Globus pallidus (tissue), 1 donor: Measurements from ENCODE around the gene PBRM1.
"Not testable (repeated sequence)": the region's sequence is repeated elsewhere in the genome, so short reads cannot be mapped to it uniquely, and the experiment has no call there.

ENCODE experiments used
- DNase-seq: peaks from one replicate; pipeline ENCODE4 v3.0.0-alpha.2; 2015; ENCODE audit warnings: low spot score

PBRM1 gene

DNA sequence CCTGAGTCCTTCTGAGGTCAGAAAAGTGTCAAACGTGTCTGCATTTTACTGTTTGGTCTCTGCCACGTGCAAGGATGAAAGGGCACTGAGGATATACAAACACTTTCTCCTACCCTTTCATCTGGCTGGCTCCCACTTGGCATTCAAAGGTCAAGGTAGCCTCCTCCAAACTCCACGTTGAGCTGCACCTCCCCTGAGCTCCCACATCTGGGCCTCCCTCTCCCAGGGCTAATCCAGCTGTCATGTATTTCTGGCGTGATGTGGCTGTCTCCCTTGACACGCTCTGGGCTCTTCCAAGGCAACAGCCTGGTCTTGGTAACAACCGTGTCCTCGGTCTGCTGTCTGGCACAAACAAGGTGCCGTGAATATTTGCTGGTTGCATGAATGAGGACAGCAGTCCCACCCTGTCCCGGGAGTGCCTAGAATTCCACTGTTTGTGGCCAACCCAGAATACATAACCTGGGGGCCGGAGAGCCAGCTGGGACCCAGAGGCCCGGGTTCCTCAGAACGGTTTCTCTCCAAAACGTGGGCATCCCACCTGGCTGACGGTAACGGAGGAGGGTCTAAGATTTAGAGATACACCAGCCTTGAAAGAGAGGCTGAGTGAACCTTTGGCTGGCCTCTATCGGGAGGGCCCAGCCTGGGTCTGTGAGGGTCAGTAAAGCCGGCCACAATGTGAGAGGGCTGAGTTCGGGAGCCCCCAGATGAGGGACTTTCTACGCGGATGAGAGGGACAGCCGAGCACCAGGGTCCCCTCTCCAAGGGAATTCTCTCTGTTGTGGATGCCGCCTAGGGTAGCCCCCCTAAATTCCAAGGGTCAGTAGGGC lies 19.1 kb upstream of the PBRM1 start:
- no peak for DNase-seq

DNA sequence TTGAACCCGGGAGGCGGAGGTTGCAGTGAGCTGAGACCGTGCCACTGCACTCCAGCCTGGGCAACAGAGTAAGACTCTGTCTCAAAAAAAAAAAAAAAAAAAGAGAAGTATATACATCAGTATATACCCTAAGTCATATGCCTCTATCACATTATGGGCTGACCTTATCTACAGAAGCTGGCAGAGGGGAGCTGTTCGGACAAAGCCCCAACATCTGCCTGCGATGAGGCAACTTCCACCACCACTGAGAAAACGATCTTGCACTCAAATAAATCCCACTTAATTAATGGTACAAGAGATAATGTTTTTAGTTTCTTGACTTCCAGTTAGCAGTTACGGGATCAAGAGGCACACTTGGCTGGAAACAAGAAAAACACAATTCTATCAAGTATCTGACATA lies 17.6 kb upstream of the PBRM1 start:
- DNase-seq, result no peak

DNA sequence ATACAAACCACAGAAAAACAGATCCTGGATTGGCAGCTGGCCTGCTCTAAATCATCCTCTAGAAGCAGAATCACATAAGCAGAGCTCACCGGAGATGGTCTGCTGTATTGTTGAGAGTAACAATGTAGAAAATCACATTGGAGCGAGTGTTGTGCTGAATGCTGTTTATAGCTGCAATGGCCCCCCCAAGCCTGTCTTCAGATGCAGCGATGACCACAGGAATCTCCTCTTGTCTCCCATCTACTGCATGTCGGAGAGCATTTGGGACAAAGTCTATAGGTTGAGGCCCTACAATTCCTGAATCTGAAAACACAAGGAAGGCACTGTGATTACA lies 11.9 kb upstream of the PBRM1 start:
- DNase-seq, result no peak

DNA sequence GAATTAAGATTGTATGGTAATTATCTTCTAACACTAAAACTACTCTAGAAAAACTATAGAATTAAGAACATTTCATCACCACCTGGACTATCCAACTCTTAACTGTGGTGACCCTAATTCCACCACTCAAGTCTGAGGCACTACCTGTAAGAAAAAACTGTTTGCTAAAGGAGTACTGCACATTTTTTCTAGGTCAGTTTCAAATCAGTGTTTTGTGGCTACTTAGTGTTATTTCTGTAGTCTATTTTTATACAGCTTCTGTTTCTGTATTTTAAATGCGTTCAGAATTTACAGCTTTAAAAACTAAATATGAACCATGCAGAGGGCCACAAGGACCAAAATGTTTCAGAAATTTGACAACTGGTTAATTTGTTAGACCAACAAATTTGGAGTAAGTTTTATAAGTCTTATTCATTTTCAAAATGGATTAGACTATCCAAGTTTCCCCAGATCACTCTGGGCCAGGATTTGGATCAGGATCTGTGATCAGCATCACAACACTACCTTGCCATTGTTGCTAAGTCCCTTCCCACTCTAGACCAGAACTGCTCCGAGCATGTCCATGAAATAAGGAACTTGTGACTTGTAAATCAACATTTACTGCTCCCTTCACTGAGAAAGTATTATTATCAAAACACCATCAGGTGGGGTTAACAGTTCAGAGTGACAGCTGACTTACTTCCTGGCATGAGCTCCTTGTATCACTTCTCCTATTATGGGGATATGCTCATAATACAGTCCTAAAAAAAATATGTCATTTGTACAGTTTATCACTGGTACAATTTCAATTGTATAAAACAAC lies 11.3 kb upstream of the PBRM1 start:
- DNase-seq, result no peak

DNA sequence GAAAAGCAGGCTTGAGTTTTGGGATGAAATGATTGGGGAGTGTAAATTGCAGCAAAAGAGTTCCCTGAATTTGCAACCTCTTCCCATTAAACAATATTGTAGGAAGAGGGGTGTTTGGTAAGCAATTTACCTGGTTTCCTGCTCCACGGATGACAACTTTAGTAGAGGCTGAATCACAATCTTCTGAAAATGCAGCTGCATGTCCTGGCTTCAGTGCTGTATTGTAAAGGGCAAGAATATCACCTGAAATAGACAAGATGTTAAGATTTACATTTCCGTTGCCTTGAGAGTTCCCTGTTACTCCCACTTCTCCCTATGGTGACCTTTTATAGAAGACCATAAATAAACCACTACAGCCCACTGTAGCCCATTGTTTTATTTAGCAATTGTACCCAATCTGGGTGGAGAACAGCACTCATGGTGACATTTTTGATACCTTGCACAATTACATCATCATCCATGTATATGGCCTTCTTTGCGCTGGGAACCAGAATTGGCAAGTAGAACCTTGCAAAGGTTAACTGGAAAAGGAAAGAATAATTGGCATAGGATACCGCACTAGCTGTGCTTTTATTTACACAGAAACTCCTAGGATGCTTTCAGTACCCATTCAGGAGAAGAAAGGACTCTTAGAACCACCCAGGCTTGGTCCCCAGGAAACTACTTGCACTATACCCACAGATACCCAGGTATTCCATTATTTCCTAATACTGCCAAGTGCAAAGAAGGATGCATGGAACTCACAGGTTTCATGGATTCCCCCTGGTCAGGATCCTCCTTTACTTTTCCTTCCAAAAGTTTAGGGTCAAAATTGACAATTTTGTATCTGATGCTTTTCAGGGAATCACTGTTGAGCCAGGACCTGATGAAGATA lies 10.3 kb upstream of the PBRM1 start:
- no peak for DNase-seq

DNA sequence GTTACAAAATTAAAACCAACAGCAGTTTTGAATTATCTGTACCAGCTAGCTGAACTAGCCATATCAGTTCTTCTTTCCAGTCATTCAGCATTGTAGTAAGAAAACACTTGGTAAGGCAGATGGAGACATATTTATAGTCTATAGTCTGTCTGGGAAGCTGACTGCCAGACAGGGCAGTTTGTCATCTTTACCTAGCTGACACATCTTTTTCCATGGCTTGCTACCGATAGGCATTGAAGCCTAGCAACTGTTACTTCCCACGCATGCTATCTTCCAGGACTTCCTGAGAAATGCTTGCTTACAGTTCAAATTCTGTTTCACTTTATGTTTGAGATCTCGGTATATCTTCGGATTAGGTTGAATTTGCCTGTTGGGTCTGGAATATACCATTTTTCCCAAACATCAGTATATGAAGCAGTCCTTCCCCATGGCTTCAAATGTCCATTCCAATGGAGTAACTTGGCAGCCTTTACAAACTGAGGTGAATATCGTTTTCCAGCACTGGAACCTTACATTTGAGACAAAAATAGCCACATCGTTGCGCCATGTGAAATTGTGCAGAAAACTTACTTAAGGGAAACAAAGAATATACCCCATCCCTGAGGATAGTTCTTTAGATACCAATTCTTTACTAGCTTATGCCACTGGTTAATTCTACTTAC lies 8.9 kb upstream of the PBRM1 start:
- DNase-seq, result no peak

DNA sequence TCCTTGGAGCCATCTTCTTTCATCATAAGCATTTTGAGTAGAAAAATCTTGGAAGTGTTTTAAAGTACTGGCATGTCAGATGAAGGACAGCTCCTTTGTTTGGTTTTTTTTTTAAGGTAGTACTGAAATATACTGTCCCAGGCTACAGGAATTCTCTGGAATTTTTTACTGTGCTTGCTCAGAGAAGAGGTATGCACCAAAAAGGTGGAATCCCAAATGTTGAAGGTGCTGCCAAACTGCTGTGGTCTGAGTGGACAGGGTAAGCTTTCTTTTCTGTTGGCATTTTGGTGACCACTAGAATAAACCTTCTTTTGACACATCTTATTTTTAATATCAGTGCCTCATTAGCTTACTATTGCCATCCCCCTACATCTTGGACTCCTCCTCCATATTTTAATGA lies 7.4 kb upstream of the PBRM1 start:
- no peak for DNase-seq

DNA sequence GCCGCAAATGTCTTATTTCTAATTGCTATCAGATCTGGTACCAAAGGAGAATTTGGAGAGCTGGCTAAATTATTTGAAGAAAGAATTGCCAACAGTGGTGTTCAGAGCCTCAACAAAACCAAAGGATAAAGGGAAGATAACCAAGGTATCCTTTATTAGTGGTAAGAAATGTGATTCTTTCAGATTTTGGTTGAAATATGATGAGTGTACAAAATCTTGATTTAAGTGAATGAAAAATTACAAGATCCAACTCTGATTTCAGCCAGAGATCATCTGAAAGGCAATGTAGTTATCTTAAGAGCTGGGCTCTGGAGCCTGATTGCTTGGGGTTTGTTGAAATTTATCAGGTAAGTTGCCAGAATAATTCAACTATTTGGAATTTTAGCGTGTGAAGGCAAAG lies 4.8 kb upstream of the PBRM1 start:
- no peak for DNase-seq

DNA sequence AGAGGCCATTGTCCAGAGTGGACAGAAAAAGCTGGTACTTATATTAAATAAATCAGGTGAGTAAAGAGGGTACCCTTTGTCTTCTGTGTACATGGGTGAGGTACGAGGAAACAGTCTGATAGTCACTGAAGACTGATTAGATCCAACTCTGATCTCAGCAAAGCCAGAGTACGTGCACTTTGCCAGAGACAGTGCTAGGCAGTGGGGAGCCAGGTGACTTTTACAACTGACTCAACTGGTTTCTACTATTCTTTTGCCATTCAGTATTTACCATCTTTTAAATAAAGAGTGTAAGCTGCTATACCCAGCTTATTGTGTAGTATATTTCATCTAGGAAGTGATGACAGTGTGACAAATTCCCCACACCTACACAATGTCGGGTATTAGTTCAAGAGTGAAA lies 3.4 kb upstream of the PBRM1 start:
- no peak for DNase-seq

DNA sequence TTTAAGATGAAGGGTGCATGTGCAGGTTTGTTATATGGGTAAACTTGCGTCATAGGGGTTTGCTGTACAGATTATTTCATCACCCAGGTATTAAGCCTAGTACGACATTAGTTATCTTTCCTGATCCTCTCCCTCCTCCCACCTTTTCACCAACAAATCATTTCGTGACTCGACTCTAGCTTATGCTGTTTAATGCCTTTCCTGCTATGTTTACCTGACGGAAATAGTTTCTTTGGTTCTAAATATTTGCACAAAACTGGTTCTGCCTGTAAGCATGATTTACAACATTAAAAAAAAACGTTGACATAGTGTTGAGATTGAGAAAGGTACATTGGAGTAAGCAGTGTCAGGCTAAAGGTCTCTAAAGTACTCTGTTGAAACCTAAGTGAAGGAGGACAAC lies 2.6 kb upstream of the PBRM1 start:
- no peak for DNase-seq

DNA sequence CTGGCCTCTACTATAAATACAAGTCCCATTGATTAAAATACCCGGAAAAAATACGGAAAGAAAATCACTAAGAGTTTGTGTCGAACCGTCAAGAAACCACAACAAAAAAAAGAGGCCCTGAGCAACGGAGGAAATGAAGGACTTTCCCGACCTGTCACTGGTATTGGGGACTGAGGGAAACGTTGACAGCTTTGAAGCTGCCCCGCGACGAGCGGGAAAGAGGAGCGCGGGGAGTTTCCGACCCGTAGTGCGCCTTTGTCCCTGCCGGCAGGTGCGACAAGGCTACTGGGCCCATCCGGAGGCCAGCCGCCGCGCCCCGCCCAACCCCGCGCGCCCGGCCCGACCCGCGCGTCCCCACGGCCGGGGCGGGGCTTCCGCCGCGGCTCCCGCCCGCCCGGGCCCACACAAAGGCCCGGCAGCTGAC lies 416 bp downstream of the PBRM1 start:
- peak; percentile 84 for DNase-seq

DNA sequence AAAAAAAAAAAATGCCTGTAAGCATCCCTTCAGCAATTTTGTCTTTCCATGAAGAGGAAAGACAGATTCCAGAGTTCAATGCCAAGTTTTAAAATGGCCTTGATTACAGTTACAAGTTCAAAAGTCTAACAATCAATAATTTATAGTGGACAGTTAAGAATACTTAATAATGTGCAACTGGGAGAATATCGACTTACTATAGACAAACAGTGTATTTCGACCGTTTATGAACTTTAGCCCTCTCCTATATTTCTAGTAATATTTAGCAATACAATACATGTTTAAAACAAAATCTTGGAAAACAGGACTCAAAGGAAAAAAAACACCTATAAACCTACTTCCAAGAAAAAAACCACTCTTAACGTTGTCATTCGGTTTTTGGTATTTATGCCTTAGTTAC lies 1.5 kb downstream of the PBRM1 start:
- DNase-seq, result no peak

DNA sequence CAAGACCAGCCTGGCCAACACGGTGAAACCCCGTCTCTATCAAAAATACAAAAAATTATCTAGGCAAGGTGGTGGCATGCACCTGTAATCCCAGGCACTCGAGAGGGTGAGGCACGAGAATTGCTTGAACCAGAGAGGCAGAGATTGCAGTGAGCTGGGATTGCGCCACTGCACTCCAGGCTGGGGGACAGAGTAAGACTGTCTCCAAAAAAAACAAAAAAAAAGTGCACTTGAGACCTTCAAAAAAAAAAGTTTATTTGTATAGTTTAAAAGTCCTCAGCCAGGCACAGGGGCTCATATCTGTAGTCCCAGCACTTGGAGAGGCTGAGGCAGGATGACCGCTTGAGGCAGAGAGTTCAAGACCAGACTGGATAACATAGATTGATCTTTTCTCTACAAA lies 2.1 kb downstream of the PBRM1 start:
- DNase-seq, result no peak

DNA sequence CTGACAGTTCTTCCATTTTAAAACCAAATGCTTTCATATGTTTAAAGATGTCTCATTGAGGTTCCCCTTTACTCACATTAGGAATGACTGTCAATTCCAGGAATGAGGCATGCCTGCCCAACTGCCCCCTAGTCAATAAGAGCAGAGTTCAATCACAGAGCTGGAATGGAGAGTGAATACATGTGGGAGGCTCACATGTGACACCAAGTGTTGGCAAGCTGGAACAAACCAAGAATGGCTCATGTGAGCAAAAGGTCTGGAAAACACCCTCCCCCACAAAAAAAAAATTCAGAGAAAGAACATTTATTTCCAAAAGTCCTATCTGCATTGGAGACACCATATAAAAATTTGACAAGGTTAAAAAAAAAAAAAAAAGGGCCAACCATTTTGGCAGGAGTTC lies 3.7 kb downstream of the PBRM1 start:
- peak; percentile 55 for DNase-seq

DNA sequence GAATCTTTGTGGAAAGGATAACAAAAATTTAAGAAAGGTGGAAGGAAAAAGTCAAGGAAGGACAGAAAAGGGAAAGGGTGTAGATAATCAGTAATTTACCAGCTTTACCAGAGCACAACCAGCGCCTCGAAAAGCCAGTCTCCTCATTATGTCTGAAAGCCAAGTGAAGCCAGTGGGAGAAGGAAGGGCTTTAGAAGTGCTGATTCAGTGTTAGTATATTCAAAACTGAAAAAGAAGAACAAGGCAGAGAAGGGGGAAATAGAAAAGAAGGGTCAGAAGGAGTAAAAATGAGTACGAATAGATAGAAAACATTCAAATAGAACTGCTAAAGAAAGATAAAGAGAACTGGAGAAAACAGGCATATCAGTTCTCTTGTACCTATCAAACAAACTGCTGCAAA lies 4.1 kb downstream of the PBRM1 start:
- DNase-seq, result no peak

DNA sequence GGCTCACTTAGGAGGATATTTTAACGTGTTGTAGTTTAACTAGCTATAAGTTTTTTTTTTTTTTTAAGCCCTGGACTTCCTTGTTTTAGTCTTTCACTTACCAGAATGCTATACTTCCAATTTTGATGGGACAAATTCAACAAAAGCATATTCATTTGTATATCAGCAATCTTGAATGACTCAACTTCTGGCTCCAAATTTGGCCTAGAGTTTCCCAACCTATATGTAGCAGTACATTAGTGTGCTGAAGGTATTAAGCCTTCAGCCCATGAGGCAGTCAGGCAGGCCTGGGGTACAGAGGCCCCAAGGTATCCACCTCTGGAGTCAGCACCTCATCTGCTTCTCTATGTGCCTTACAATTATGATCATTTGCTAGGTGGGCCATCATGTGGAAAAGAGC lies 5.9 kb downstream of the PBRM1 start:
- no peak for DNase-seq

DNA sequence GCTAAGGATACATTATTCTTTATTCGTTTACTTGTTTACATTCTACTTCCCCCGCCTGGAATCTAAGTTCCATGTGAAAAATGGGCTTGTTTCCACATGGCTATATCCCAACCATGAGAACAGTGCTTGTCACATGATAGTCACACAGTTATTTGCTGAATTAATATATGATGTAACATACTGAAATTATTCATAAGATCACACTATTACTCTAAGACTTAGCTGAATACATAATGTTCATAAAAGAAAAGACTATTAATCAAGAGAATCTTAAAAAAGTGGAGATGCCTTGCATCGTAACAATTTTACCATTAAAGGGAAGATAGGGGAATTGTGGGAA lies 6.5 kb downstream of the PBRM1 start:
- DNase-seq, result no peak

DNA sequence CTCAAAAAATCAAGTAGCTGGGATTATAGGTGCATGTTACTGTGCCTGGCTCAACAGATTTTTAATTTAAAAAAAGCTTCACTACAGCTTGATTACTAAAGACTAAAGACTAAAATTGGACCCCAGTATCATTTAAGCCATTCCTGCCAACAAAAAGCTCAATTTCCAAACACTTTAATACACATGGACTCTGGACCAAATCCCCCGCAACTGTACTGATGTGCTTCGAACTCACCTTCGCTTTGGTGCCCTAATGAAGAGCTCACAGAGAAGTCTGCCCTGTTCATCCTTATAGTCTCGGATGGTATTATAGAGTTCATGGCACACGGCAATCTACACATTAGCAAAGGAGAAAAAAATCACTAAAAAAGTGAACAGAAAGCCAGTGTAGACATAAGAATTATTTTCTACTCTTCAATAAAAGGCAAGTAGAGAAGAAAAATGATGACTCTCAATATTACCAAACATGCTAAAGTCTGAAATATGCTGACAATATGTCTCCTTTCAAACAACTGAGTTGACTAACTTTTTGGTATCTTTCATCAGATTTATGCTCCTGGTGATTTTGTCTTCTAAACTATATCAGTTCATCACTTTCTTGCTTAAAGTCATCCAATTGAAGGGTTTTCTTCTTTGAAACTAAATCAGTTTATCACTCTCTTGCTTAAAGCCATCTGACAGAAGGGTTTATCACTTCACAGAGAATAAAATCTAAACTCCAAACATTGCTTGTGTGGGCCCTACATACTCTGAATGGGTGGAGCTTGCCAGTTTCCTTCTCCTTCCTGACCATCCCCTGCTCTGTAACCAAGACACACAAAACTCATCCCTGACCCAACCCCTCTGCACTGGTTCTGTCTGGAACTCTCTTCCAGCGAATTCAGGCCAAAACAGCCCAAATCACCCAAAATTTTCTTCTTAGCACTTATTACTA lies 7.2 kb downstream of the PBRM1 start:
- no peak for DNase-seq

DNA sequence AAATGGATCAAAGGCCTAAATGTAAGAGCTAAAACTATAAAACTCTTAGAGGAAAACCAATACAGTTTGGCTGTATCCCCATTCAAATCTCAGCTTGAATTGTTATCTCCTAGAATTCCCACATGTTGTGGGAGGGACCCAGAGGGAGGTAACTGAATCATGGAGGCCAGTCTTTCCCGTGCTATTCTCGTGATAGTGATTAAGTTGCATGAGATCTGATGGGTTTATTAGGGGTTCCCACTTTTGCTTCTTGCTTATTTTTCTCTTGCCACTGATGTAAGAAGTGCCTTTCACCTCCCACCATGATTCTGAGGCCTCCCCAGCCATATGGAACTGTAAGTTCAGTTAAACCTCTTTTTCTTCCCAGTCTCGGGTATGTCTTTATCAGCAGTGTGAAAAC lies 9.5 kb downstream of the PBRM1 start:
- DNase-seq, result not testable (repeated sequence)

DNA sequence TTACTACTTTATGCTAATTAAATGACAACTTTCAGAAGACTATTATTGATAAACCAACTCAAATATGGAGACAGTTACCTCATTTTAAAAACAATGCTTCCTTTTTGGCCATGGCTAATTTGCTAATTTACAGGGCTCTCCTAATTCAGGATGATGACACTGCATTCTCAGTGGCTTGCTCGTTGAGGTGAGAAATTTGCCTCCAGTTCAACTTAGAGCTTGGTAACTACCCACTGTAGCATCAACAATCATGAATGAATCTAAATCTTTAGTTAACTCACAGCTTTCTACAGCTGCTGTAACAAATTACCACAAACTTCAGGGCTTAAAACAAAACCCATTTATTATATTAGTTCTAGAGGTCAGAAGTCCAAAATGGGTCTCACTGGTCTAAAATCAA lies 14.0 kb downstream of the PBRM1 start:
- no peak for DNase-seq
